ENCODE data around the gene SHLD3.
"Not testable (repeated sequence)": the region's sequence is repeated elsewhere in the genome, so short reads cannot be mapped to it uniquely, and the experiment has no call there.

The SHLD3 gene, protein sequence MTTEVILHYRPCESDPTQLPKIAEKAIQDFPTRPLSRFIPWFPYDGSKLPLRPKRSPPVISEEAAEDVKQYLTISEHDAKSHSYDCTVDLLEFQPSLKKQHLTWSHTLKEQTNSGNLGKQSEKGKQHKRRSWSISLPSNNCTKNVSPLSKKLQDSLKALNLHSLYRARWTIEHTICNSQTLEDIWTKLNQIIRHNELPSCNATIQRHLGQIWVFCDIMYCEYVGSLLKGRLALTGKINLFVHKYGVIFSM

DNA sequence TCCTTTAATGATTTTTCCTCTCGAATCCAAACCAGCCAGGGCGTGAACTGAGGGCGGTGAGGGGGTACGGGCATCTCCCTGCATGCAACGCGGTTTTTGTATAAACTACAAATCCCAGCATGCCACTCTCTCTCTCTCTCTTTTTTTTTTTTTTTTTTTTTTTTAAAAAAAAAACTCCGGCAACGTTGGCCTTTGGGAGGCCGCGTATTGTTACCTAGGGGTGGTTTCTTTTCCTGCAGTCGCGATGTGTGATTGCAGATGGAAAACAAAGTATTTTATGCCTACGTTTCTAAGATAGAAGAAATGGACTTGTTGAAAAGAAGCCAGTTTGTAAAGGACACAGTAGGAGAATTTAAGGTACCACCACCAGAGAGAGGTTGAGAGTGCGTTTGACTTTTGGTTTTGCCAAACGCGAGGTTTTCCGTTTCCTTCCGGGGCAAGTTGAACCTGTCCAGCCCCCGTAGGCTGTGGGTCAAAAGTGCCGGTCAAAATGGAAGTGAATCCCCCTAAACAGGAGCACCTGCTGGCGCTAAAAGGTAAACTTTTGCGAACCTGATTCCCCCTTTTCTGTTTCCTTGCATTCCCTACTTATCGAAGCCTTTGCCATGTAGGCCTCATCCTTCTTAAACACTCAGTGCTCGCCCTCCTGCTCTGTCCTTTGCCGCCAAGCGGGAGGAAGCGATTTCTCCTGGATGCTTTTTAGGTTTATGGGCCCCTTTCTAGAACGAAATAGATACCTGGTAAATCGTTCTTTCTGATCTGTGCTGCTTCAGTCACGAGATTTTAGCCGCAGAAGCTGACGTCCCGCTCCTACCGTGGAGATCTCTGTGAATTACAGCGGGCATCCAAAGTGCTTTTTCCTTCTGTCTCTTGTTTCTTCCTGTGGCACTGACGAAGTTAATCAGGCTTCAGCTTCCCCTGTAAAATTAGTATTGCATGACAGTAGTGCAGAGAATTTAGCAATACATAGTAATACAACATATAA is at the start of gene SHLD3, which contains the start of gene TRAPPC13:
Gene SHLD3, plus strand, starts transcription at position 457 of the 985 bp plus-strand sequence. CDS start 4,561 bp downstream, outside the sequence.
Gene TRAPPC13, plus strand, starts transcription at position 457 of the 985 bp plus-strand sequence. Its CDS starts 34 bp downstream, at position 491.
- peak; percentile 64 for DNase-seq (ENCODE audit: low read depth)
- H3K4me3 ChIP-seq (ENCODE audit: low read length), result peak within 1 kb of the TSS; percentile 98
- TF ChIP-seq, protein P1, sequence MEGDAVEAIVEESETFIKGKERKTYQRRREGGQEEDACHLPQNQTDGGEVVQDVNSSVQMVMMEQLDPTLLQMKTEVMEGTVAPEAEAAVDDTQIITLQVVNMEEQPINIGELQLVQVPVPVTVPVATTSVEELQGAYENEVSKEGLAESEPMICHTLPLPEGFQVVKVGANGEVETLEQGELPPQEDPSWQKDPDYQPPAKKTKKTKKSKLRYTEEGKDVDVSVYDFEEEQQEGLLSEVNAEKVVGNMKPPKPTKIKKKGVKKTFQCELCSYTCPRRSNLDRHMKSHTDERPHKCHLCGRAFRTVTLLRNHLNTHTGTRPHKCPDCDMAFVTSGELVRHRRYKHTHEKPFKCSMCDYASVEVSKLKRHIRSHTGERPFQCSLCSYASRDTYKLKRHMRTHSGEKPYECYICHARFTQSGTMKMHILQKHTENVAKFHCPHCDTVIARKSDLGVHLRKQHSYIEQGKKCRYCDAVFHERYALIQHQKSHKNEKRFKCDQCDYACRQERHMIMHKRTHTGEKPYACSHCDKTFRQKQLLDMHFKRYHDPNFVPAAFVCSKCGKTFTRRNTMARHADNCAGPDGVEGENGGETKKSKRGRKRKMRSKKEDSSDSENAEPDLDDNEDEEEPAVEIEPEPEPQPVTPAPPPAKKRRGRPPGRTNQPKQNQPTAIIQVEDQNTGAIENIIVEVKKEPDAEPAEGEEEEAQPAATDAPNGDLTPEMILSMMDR (conservative IDR thresholded peaks at IDR 0.05; ENCODE audit: low read depth, low read length), result no peak

DNA sequence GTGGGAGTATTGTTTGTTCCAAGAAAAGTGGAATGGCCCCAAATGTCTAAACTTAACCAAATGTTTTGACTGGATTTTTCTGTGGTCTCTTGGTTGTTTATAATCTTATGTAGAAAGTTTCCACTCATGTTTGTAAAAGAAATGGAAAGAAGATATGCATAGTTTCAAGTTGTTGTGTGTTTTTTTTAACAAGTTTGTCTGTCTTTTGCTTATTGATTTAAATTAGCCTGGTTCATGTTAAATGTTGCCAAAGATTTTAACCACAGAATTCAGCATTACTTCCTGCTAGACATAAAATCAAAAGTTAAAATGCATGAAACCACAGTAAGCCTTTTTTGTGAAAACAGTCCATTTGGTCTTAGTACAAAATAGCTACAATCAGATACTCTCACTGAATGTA is 47.7 kb upstream of the SHLD3 start:
- TF ChIP-seq, protein P1 (conservative IDR thresholded peaks at IDR 0.05; ENCODE audit: low read depth, low read length), result no peak
- DNase-seq (ENCODE audit: low read depth), result no peak
- H3K4me3 ChIP-seq (ENCODE audit: low read length), result no peak overlapping the region

GRCh38 chr5:65588694-65589093 is 36.1 kb upstream of the SHLD3 start:
- H3K4me3 ChIP-seq (ENCODE audit: low read length), result no peak overlapping the region
- TF ChIP-seq, protein P1 (conservative IDR thresholded peaks at IDR 0.05; ENCODE audit: low read depth, low read length), result peak; percentile 13
- DNase-seq (ENCODE audit: low read depth), result no peak

- H3K4me3 ChIP-seq (ENCODE audit: low read length); DNase-seq (ENCODE audit: low read depth): not testable (repeated sequence)
Measured at GRCh38 chr5:65601761-65602160, 23.1 kb upstream of the SHLD3 start.

GRCh38 chr5:65611524-65611923 is 13.3 kb upstream of the SHLD3 start:
- TF ChIP-seq, protein P1 (conservative IDR thresholded peaks at IDR 0.05; ENCODE audit: low read depth, low read length), result no peak
- DNase-seq (ENCODE audit: low read depth), result no peak
- H3K4me3 ChIP-seq (ENCODE audit: low read length), result no peak overlapping the region

DNA sequence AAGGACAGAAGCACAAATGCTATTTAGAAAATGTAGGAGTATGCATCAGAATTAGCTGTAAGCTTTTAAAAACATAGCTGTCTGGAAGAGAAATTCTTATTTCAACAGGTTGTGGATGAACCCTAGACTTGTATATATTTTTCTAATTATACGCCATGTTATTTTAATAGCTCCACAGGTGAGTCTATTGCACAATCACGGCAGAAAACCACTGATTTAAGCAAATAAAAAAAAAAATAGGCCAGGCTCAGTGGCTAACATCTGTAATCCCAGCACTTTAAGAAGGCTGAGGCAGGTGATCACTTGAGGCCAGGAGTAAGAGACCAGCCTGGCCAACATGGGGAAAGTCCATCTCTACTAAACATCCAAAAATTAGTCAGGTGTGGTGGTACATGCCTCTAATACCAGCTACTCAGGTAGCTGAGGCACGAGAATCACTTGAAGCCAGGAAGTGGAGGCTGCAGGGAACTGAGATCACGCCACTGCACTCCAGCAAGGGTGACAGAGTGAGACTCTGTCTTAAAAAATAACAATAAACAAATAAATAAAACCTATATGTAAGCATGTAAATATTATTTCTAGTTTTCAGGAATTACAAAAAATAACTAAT is 12.4 kb upstream of the SHLD3 start:
- H3K4me3 ChIP-seq (ENCODE audit: low read length), result no peak overlapping the region
- no peak for DNase-seq (ENCODE audit: low read depth)
- TF ChIP-seq, protein P1 (conservative IDR thresholded peaks at IDR 0.05; ENCODE audit: low read depth, low read length), result no peak

- TF ChIP-seq, protein P1 (conservative IDR thresholded peaks at IDR 0.05; ENCODE audit: low read depth, low read length), result no peak
- no peak overlapping the region for H3K4me3 ChIP-seq (ENCODE audit: low read length)
- DNase-seq (ENCODE audit: low read depth), result no peak
Measured at GRCh38 chr5:65620021-65620420, 4.8 kb upstream of the SHLD3 start.

GRCh38 chr5:65621961-65622360 is 2.9 kb upstream of the SHLD3 start:
- DNase-seq (ENCODE audit: low read depth); H3K4me3 ChIP-seq (ENCODE audit: low read length): not testable (repeated sequence)
